Measurements from ENCODE around the gene SRXN1.

GRCh38 chr20:646107-646867 lies 6.7 kb downstream of the SRXN1 start:
- TF ChIP-seq CTCF (IDR thresholded peaks at IDR 0.05): no peak
- no peak for TF ChIP-seq POLR2AphosphoS5 (IDR thresholded peaks at IDR 0.05)
- TF ChIP-seq POLR2A (IDR thresholded peaks at IDR 0.05): no peak
